ENCODE data around the gene OTOP3.

DNA sequence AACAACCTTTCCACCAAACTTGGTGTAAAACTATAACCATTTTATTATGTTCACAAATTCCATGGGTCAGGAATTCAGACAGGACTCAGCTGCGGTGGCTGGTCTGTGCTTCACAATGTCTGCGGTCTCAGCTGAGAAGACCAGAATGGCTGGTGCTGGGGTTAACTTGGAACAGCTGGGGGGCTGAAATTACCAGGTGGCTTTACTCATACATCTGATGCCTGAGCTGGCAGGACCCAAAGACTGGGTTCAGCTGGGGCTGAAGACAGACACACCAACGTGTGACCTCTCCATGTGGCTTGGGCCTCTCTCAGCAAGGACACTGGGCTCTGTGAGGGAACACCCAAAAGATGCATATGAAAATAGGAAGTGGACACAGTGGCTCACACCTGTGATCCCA is 42.5 kb downstream of the OTOP3 start:
- no peak for TF ChIP-seq GATA2 (IDR thresholded peaks at IDR 0.05; ENCODE audit: low read depth, low read length)
- no peak for TF ChIP-seq GATA3 (IDR thresholded peaks at IDR 0.05; ENCODE audit: low read depth, low read length)

All from SH-SY5Y (cell line).